ENCODE results near the gene GTF3C4. TPM values are rescaled to one million over a fixed set of nuclear protein-coding genes. Genes with fewer than 3 reads are reported as not detected.

GTF3C4 gene
- total and polyA plus RNA-seq, 11 donors = 1.4 to 11.7 (median 8.8) TPM

DNA sequence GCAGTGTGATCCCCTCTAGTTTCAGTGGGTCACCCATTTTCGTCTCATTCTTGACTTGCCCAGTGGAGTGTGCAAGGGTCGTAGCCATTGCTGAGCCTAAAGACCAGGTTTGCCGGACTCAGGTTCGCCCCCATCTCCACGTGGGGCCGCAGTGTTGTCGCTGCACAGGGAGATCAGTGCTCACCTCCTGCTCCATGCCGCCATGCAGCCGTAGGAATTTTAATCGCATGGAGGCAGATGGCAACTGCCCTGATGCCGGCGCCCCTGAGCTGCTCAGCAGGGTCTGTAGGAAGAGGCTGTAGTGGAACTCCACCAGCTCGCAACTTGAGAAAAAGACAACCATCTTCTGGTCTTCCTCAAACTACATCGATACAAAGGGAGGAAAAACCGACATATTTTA lies 24.6 kb upstream of the GTF3C4 start:
- ATAC-seq (no peak), DNase-seq (no peak)
- Histone ChIP-seq H3K36me3 (peaks cover 5 to 100% (median 95%) of the 10 kb centered on the region in 9 donors), H3K9me3 (no peaks in the 10 kb centered on the region), H3K27ac (no peak overlapping the region), H3K4me1 (no peaks in the 10 kb centered on the region), H3K4me3 (no peak overlapping the region), H3K27me3 (no peaks in the 10 kb centered on the region)
- intact Hi-C loops (cut with DNase I) = loop anchor here in 1 of 10 donors (10.0 kb wide), 1 partner anchor 141 kb away; no protein-coding TSS in a partner anchor
- WGBS, 4 donors = 96 to 97% (median 96%) methylated on average over 12 to 15 of the region's 15 CpGs
- TF ChIP-seq POLR2A (IDR thresholded peaks at IDR 0.05) = no peak
- TF ChIP-seq, protein P1, sequence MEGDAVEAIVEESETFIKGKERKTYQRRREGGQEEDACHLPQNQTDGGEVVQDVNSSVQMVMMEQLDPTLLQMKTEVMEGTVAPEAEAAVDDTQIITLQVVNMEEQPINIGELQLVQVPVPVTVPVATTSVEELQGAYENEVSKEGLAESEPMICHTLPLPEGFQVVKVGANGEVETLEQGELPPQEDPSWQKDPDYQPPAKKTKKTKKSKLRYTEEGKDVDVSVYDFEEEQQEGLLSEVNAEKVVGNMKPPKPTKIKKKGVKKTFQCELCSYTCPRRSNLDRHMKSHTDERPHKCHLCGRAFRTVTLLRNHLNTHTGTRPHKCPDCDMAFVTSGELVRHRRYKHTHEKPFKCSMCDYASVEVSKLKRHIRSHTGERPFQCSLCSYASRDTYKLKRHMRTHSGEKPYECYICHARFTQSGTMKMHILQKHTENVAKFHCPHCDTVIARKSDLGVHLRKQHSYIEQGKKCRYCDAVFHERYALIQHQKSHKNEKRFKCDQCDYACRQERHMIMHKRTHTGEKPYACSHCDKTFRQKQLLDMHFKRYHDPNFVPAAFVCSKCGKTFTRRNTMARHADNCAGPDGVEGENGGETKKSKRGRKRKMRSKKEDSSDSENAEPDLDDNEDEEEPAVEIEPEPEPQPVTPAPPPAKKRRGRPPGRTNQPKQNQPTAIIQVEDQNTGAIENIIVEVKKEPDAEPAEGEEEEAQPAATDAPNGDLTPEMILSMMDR (IDR thresholded peaks at IDR 0.05) = no peak

DNA sequence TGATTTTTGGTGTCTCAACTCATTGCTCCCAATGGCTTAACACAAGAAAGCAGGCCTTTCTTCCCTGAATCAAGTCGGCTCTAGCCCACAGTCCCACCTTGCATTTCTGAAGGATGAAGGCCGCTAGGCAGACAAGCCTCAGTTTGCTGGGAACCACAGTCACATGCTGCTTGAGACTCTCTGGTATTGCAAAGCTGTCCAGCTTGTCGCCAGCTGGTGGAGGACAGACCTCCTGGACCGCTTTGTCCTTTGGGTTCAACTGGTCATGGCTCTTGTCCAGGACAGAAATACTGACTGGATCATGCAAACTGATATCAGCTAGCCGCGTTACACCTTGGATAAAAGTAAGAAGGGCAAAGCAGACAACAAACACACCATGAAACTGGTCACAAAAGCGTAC lies 23.5 kb upstream of the GTF3C4 start:
- intact Hi-C loops (cut with DNase I) = loop anchor here in 1 of 10 donors (10.0 kb wide), 1 partner anchor 142 kb away; no protein-coding TSS in a partner anchor
- Histone ChIP-seq H3K4me1 (no peaks in the 10 kb centered on the region), H3K9me3 (no peaks in the 10 kb centered on the region), H3K27me3 (no peaks in the 10 kb centered on the region), H3K36me3 (peaks cover 2 to 100% (median 91%) of the 10 kb centered on the region in 9 donors), H3K27ac (no peak overlapping the region), H3K4me3 (no peak overlapping the region)
- no peak for DNase-seq
- TF ChIP-seq, protein P1 (IDR thresholded peaks at IDR 0.05) = no peak
- TF ChIP-seq POLR2A (IDR thresholded peaks at IDR 0.05) = no peak
- WGBS, 4 donors = 86 to 89% (median 87%) methylated on average over 7 of the region's 7 CpGs
- no peak for ATAC-seq

GRCh38 chr9:132647355-132647754 lies 22.9 kb upstream of the GTF3C4 start:
- no peak overlapping the region for H3K27ac ChIP-seq
- no peak for TF ChIP-seq POLR2A (IDR thresholded peaks at IDR 0.05)
- TF ChIP-seq, protein P1 (IDR thresholded peaks at IDR 0.05) = no peak
- 86 to 91% (median 89%) methylated on average over 4 of the region's 4 CpGs for WGBS, 4 donors
- H3K27me3 ChIP-seq = no peaks in the 10 kb centered on the region
- no peak for DNase-seq
- H3K36me3 ChIP-seq = peaks cover 2 to 100% (median 91%) of the 10 kb centered on the region in 9 donors
- H3K4me3 ChIP-seq = no peak overlapping the region
- no peaks in the 10 kb centered on the region for H3K9me3 ChIP-seq
- intact Hi-C loops (cut with DNase I) = loop anchor here in 1 of 10 donors (10.0 kb wide), 1 partner anchor 143 kb away; no protein-coding TSS in a partner anchor
- ATAC-seq = no peak
- H3K4me1 ChIP-seq = no peaks in the 10 kb centered on the region

DNA sequence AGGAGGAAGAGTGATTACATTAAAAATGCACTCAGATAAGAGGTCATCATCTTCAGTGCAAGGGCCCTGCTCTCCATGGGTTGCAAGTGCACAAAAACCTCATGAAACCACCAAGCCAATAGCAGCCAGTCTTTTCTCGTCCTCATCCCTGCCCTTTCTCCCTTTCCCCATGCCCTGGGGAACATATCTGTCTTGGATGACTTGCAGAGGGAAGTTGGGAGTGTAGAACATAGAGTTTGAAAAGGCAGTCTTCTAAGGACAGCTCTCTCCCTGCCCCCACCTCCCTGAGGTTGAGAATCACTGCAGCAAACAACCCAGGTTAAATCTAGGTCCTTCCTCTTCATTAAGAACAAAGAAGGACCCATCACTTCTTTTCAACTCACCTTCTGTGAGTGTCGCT lies 22.5 kb upstream of the GTF3C4 start:
- intact Hi-C loops (cut with DNase I) = loop anchor here in 1 of 10 donors (10.0 kb wide), 1 partner anchor 143 kb away; no protein-coding TSS in a partner anchor
- TF ChIP-seq POLR2A (IDR thresholded peaks at IDR 0.05) = no peak
- TF ChIP-seq, protein P1 (IDR thresholded peaks at IDR 0.05) = no peak
- H3K4me1 ChIP-seq = no peaks in the 10 kb centered on the region
- H3K27me3 ChIP-seq = no peaks in the 10 kb centered on the region
- no peak overlapping the region for H3K4me3 ChIP-seq
- no peak overlapping the region for H3K27ac ChIP-seq
- no peaks in the 10 kb centered on the region for H3K9me3 ChIP-seq
- peaks cover 2 to 100% (median 87%) of the 10 kb centered on the region in 9 donors for H3K36me3 ChIP-seq
- WGBS, 4 donors = 79 to 90% (median 85%) methylated on average over 2 of the region's 2 CpGs
- DNase-seq = no peak
- no peak for ATAC-seq

All from heart left ventricle (tissue), 16 donors.